HuH-7 (cell line): ENCODE data around the gene SLAIN1.

ENCODE experiments used
- DNase-seq: peaks from one replicate; pipeline ENCODE4 v3.0.0; 2011; ENCODE audit warnings: low spot score

The SLAIN1 gene

DNA sequence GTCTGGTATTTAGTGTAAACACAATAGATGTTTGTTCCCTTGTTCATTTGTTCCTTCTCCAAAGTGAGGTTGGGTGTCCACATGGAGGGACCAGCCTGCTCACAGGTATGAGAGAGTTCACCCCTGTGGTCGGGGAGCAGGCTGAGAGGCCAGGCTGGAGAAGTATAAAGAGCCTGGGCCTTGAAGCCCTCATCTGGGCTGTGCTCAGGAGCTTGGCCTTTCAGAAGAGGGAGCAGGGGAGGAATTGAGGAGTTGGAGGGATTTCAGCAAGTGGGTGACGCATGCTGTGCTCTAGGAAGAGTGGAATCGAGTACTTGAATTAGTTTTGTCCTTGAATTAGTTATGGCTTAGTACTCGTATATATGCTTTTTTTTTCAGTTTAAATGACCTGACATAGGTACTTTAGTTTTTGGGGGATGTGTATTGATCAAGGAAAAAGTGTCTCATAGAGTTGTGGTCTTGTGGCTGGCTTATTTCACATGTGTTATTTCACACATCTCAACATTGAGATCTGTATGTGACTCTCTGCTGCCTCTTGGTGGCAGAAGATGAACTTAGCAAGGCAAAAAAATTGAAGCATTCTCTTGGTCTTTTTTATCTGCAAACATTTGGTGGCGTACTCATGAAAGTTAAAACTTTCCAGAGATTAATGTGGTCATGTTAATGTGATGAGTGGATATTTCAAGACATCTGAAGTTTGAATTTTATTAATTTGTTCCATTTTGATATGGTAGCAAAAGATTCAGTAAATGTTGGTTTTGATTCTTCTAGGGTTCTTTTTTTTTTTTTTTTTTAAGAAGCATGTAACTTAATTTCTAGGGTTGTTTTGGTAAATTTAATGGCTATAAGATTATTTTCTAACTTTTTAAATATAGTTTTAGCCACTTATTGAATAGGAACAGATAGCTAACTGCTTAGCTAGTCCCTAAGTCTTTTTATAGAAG lies 54.3 kb downstream of the SLAIN1 start:
- DNase-seq: peak; percentile 18

- DNase-seq: no peak
These were observed 55.1 kb downstream of the SLAIN1 start for GRCh38 chr13:77752512-77753069.

GRCh38 chr13:77760893-77761292 lies 63.4 kb downstream of the SLAIN1 start:
- DNase-seq: no peak

- DNase-seq: no peak
These were observed 69.9 kb downstream of the SLAIN1 start for GRCh38 chr13:77767413-77767812.

DNA sequence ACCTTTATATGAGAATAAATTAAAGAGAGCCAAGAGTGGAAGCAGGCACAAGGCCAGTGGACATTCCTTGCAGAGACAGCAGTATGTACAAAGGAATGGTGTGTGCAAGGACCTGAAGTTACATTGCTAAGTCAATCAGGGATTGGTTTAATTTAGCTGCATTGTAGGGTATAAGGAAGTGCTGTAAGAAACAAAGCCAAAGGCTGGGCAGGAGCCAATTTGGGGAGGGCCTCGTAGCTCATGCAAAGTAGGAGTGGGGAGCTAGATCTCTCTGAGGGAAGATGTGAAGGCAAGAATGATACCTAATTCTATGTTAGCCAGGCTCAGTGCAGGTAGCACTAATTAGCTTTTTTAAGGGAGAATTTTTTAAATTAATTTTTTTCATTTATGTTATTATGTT lies 76.7 kb downstream of the SLAIN1 start:
- DNase-seq: no peak

DNA sequence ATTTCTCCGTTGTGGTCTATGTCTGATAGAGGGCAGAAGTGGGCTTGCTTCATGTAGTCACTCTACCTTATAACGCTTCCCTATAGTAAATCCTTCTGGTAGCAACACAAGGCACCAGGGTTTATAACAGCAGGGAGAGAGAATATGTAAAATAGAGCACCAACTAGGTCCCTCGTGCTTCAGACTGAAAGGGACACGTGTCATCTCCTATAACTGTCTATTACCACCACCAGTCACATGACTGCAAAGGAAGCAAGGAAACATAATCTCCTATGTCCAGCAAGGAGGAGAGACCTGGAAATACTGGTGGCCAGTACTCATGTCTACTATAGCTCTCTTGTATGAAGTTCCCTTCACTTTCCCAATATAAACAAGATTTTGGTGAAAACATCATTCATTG lies 79.2 kb downstream of the SLAIN1 start:
- no peak for DNase-seq

DNA sequence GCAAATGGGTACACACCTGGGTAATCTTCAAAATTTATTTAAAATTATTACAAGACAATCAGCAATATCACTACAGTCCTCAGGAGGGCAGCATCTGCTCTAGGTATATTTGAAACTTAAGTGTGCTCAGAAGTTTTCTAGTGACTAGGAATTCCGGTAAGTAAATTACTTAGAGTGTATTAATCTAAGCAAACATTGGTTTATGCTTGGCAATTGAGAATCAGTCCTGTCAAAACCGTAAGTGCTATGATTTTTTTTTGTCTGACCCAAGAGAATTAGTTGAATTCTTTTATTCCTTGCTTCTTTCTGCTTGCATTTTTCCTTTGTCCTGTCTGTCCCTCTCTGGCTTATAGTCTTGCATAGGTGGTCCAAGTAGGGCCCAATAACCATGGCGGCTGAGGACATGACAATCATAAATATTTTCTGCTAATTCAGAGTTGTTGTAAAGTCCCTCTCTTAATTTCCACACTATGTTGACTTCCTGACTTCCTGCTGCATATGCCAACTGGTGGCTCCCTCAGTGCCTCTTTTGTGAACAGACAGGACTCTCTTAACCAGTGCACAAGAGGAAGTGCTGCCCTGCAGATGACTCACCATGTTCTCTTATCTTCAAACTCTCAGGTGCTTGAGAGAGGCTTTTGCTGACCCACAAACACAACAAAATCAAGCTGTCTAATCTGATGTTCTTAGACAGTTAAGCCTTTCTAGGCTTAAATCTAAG lies 82.2 kb downstream of the SLAIN1 start:
- DNase-seq: no peak

GRCh38 chr13:77781808-77782207 lies 84.3 kb downstream of the SLAIN1 start:
- no peak for DNase-seq

DNA sequence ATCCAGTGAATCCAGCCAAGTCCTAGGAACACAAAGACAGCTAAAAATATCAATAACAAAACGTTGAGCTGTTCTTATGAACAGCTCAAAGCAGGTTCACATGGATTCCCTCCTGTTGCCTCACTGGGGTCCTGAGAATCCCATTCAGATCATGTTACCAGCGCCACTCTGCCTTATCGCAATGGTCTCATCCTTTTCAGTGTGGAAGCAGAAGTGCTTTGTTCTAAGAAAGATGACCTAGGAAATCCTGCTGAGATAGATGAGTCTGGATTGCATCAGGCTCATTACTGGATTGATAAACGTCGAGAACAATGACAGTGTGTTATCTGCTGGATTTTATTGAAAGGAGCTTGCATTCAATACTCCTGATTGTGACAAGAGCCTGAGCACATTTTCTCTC lies 87.0 kb downstream of the SLAIN1 start:
- DNase-seq: no peak

GRCh38 chr13:77786695-77787287 lies 89.3 kb downstream of the SLAIN1 start:
- DNase-seq: no peak

DNA sequence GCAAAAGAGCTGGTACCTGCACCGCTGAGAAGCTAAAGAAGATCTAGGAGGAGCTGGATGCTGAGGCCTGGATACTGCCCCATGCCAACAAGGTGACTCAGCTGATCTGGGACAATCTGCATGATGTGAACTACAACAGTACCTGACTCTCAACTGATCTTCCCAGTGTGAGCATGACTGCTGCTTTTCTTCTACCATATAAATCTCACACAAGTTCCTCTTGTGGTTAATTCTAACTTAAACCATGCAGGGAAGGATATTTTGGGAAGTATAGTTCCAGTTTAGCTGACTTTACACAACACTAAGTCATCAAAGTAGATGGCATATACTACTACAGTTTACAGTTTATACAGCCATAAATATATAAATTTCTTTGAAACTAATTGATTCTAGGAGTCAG lies 91.9 kb downstream of the SLAIN1 start:
- DNase-seq: no peak

GRCh38 chr13:77800219-77800618 lies 102.7 kb downstream of the SLAIN1 start:
- DNase-seq: no peak

DNA sequence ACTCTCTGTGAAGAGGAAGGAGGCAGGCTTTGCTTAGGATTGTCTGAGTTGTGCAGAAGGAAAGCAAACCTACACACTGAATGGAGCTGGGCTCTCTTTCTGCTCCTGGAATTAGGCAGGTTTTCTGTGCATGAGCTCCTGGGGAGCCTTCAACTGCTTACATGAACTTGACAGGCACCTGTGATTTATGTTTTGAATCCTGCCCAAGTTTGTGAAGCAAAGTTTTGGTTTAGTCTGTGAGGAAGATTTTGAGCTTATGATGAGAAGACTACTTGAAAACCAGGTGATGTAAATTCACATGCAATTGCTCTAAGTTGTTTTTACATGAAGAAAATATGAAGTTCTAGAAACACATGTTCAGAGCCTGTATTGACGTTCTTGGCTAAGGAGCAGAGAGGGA lies 109.0 kb downstream of the SLAIN1 start:
- no peak for DNase-seq

- no peak for DNase-seq
These were observed 110.1 kb downstream of the SLAIN1 start for GRCh38 chr13:77807431-77808135.

DNA sequence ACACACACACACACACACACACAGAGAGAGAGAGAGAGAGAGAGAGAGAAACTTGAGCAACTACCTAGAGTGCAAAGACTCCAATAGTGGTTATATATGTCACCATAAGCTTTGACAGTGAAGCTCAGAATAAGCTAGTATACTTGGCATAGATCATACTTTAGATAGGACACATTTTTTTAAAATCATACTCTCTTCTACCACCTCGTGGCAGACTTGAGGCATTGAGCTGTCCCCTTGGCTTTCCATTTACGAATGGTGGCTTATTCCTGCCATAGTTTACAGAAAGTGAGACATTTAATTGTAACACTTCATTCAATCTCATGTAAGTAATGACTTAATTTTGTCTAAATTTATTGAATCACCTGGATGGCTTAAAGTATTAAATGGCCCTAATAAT lies 112.9 kb downstream of the SLAIN1 start:
- DNase-seq: peak; percentile 1

DNA sequence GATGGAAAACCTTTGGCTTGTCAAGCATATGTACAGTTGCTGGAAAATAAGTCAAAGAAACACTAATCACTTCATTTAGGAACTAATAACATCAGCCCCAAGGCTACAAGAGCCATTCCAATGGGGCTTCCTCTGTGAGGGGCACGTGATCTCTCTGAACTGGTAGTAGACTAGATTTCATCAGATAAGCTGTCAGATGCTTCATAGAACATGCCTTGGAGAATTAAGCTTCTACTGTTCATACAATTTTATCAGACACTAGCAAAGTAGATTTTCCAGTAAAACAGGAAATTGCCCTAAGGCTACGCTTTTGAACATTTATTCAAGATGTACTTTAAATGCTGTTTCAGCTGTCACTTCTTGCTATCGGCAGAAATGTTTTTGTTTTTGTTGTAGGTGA lies 113.4 kb downstream of the SLAIN1 start:
- no peak for DNase-seq

DNA sequence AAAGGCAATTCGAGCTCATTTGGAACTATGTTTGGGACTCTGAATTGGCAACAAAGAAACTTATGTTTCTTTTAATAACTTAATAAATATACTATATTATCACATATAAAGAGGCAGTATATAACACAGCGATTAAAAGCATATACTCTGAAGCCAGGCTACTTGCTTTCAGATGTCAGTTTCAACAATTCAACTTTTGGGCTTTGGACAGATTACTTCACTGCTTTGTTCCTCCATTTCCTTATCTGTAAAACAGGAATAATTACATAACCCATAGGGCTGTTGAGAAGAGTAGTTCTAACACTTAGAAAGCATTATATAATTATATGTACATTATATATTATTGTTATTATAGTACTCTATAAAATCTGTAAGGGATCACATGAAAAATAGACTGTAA lies 113.9 kb downstream of the SLAIN1 start:
- no peak for DNase-seq

DNA sequence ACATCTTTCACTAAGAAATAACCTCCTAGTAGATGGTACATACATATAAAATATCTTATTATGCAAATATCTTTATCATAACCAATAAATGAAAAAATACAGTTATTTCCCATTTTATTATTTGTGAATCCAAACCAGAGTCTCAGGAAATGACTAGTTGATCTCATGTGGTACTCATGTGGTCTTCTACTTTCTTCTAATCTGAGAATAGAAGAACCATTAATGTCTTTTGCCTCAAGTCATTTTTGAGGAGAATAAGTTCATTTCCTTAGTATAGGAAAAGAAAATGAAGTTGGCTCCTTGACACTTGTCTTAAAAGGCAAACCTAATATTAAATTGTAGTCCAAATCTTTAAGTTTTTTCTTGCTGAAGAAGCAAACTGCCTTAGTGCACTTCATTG lies 114.5 kb downstream of the SLAIN1 start:
- DNase-seq: no peak
